Esophagus muscularis mucosa (tissue), 4 donors: ENCODE measurements around the gene WFDC12. TPM values are rescaled to one million over a fixed set of nuclear protein-coding genes. Genes with fewer than 3 reads are reported as not detected.
A peak's percentile ranks its signal among the peaks of the same experiment; 100 is the strongest.
"Not testable (repeated sequence)": the region's sequence is repeated elsewhere in the genome, so short reads cannot be mapped to it uniquely, and the experiment has no call there.

Experiments used
- DNase-seq: peaks from one replicate; pipeline ENCODE4 v3.0.0-alpha.2; 2017; ENCODE audit errors: extremely low spot score
- H3K27ac ChIP-seq, 4 donors: fragments of 200-600 bp; sonication (generic); replicated peaks in 1 of 4; 1 replicate in 3 of 4; 2 replicates in 1 of 4; pipeline ENCODE4 v1.5.1; 2016 to 2019; ENCODE audit warnings: mild to moderate bottlenecking in 1 of 4
- H3K27me3 ChIP-seq, 4 donors: fragments of 200-600 bp; sonication (generic); one replicate each; pipeline versions ENCODE4 v1.5.1 to v1.6.0; 2016 to 2019
- H3K36me3 ChIP-seq, 4 donors: fragments of 200-600 bp; sonication (generic); one replicate each; pipeline ENCODE4 v1.5.1; 2016 to 2019
- H3K4me1 ChIP-seq, 4 donors: fragments of 200-600 bp; sonication (generic); one replicate each; pipeline ENCODE4 v1.5.1; 2016 to 2019
- H3K4me3 ChIP-seq, 4 donors: fragments of 200-600 bp; sonication (generic); 1 replicate in 2 of 4; 2 replicates in 2 of 4; pipeline ENCODE4 v1.5.1; 2016 to 2019; ENCODE audit warnings: mild to moderate bottlenecking in 4 of 4, moderate library complexity in 1 of 4
- H3K9me3 ChIP-seq, 4 donors: fragments of 200-600 bp; sonication (generic); 1 replicate in 3 of 4; 2 replicates in 1 of 4; pipeline ENCODE4 v1.5.1; 2016 to 2019
- EP300 ChIP-seq: sonication (generic); formaldehyde crosslinking; IDR thresholded peaks from one replicate; pipeline ENCODE4 v1.6.1; 2017; ENCODE audit warnings: antibody characterized with exemption
- POLR2A ChIP-seq: fragments of 450-650 bp; IDR thresholded peaks from one replicate; pipeline ENCODE4 v1.6.1; 2017; ENCODE audit warnings: antibody characterized with exemption, moderate library complexity, mild to moderate bottlenecking, low read depth
- POLR2AphosphoS5 ChIP-seq, 2 donors: sonication (generic); formaldehyde crosslinking; IDR thresholded peaks; one replicate each; pipeline ENCODE4 v1.6.1; 2017; ENCODE audit warnings: antibody characterized with exemption in 2 of 2
- WGBS: methylation state at CpG from one replicate; pipeline ENCODE4 v1.1.5; 2018; 5-methylcytosine and 5-hydroxymethylcytosine counted together
- intact Hi-C: fragments of 100-400 bp; cut with DNase I; formaldehyde crosslinking; loops from one replicate; pipeline ENCODE4 v1.15.1; 2023
- total RNA-seq, 4 donors: library from RNA; depleted of rRNA; stranded (reverse); fragments of >200 nt; gene quantifications; one replicate each; pipeline versions ENCODE4 v1.1.0 to v1.2.1, GENCODE V29; 2016
- TF ChIP-seq, protein P1 (sequence below), 3 experiments: fragments of 200-600 bp in 2 of 3; fragments of 450-650 bp in 1 of 3; sonication (generic) in 2 of 3; IDR thresholded peaks; one replicate each; pipeline ENCODE4 v1.5.1; 2017 to 2019; ENCODE audit warnings: antibody characterized with exemption in 3 of 3, mild to moderate bottlenecking in 2 of 3, moderate library complexity in 1 of 3

The WFDC12 gene
- total RNA-seq, 4 donors from 2014 or later: not detected

DNA sequence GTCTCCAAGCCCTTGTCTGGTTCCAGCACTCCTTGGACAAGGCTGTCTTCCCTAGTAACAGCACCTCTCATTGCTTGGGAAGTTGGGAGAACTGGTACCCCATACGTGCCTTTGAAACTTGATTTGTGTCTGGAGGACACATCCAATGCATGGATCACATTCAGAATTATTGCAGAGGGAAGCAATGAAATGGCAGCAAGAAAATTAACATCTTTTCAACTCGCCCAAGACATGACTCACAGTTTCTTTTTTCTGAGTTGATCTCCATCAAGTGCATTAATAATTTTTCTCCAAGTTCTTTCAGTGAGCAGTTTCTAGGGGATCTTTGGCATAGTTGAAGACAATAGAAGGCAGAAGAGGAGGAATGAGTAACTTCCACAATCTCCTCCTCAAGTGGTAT is 28.1 kb upstream of the WFDC12 start:
- intact Hi-C loops: no loop called here
- no peaks in the 10 kb centered on the region for H3K9me3 ChIP-seq
- no peak overlapping the region for H3K27ac ChIP-seq
- H3K4me3 ChIP-seq: no peak overlapping the region
- DNase-seq: no peak
- H3K27me3 ChIP-seq: peaks cover 0 to 18% (median 0%) of the 10 kb centered on the region in 4 donors
- 68% methylated on average over 2 of the region's 2 CpGs for WGBS
- H3K4me1 ChIP-seq: no peaks in the 10 kb centered on the region
- no peaks in the 10 kb centered on the region for H3K36me3 ChIP-seq
- no peak for TF ChIP-seq EP300

DNA sequence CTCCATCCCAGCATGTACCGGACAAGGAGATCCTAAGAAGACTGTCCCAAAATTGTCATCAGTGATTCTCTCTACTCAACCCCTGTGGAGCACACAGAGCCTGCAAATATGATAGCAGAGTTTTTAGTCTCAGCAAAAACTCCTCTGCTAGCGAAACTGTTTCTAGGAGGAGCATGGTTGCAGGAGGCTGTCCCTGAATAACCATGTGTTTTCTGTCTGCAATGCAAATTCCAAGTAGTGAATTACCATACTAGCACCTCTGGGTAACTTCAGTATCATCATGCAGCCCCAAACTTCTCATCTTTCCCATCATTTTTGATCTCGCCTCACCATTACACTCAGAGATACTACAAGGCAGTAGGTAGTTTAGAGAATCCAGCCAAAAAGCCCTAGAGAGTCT is 24.8 kb upstream of the WFDC12 start:
- Histone ChIP-seq H3K27me3 (peaks cover 0 to 13% (median 0%) of the 10 kb centered on the region in 4 donors), H3K4me1 (no peaks in the 10 kb centered on the region), H3K9me3 (no peaks in the 10 kb centered on the region), H3K36me3 (no peaks in the 10 kb centered on the region), H3K27ac (no peak overlapping the region), H3K4me3 (no peak overlapping the region)
- DNase-seq: no peak
- TF ChIP-seq EP300 (no peak), POLR2AphosphoS5 (IDR thresholded peaks at IDR 0.05) (no peak), POLR2A (no peak)
- TF ChIP-seq, protein P1, sequence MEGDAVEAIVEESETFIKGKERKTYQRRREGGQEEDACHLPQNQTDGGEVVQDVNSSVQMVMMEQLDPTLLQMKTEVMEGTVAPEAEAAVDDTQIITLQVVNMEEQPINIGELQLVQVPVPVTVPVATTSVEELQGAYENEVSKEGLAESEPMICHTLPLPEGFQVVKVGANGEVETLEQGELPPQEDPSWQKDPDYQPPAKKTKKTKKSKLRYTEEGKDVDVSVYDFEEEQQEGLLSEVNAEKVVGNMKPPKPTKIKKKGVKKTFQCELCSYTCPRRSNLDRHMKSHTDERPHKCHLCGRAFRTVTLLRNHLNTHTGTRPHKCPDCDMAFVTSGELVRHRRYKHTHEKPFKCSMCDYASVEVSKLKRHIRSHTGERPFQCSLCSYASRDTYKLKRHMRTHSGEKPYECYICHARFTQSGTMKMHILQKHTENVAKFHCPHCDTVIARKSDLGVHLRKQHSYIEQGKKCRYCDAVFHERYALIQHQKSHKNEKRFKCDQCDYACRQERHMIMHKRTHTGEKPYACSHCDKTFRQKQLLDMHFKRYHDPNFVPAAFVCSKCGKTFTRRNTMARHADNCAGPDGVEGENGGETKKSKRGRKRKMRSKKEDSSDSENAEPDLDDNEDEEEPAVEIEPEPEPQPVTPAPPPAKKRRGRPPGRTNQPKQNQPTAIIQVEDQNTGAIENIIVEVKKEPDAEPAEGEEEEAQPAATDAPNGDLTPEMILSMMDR (IDR thresholded peaks at IDR 0.05): no peak
- 86% methylated on average over 3 of the region's 3 CpGs for WGBS
- intact Hi-C loops: no loop called here

DNA sequence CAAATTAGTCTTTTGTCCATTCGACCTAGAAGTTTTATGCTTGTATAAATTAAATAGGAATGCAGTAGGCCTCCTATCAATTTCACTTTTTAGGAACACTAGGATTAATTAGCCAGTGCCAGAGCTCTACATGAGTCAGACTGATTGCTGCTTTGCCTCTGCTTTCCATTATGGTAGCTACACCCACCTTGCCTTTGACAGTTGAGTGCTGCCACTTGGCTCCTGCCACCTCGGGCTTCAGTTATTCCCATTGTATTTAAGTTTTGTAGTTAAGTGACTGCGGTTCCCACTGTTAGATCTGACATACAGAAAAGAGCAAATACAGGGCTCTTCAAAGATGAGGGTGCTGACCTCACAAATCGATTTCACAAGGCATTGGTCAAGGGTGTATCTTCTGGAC is 16.6 kb upstream of the WFDC12 start:
- intact Hi-C loops: no loop called here
- no peaks in the 10 kb centered on the region for H3K9me3 ChIP-seq
- WGBS: 69% methylated on average over 4 of the region's 4 CpGs
- DNase-seq: no peak
- H3K4me3 ChIP-seq: no peak overlapping the region
- no peaks in the 10 kb centered on the region for H3K36me3 ChIP-seq
- H3K27ac ChIP-seq: no peak overlapping the region
- peaks cover 0 to 26% (median 0%) of the 10 kb centered on the region in 4 donors for H3K27me3 ChIP-seq
- TF ChIP-seq POLR2AphosphoS5 (IDR thresholded peaks at IDR 0.05) (no peak), POLR2A (no peak), EP300 (no peak)
- TF ChIP-seq, protein P1 (IDR thresholded peaks at IDR 0.05): no peak
- no peaks in the 10 kb centered on the region for H3K4me1 ChIP-seq

DNA sequence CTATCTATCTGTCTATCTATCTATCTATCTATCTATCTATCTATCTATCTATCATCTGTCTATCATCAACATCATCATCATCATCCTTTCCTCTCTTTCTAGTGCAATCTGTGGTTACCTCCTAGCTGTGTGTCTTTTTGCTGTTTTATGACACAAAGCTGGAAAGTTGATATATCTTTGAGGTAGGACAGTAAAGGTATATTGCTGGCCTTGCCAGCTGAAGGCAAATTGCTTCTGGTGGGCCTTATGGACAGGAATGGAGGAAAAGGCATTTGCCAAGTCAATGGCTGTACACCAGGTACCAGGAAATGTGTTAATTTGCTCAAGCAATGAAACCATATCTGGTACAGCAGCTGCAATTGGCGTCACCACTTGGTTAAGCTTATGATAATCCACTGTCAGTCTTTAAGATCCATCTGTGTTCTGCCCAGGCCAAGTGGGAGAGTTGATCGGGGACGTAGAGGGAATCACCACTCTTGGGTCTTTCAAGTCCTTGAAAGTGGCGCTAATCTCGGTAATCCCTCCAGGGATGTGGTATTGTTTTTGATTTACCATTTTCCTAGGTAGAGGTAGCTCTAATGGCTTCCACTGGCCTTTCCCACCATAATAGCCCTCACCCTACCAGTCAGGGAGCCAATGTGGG is 15.6 kb upstream of the WFDC12 start:
- intact Hi-C loops, H3K4me3 ChIP-seq, DNase-seq, H3K36me3 ChIP-seq, H3K9me3 ChIP-seq, H3K4me1 ChIP-seq, H3K27ac ChIP-seq: not testable (repeated sequence)
- peaks cover 0 to 35% (median 0%) of the 10 kb centered on the region in 4 donors for H3K27me3 ChIP-seq
- 97% methylated on average over 5 of the region's 5 CpGs for WGBS

DNA sequence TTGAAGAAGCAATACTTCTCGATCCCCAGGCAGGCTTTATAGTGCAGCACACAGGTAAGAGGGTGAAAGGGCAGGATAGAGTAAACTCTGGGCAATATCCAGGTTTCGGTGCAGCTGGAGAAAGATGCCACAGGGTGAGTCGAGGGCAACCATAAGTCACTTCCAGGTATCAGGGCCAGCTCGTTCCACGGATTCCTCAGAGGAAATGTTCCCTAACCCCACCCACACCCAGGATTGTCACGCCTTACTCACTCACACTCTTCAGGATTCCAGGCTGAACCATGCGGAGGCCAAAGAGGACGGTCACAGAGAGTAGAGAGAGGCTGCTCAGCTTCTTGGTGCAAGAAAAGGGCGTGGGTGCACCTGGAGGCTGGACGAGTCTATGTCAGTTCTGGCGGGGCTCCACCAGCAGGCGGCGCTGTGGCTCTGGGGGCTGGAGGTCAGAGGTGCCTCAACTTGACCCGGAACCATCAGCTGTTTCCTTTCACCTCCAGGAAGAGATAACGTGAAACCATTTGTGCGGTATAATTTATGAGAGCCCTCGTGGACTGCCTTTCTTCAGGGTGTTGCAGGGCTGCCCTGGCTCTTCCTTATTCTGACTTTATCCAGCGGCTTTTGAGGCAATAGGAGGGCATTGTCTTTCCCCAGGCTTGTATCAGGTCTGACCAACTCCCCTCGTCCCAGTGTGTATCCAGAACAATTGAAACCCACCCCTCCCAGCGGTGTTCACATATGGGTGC is 14.5 kb upstream of the WFDC12 start:
- intact Hi-C loops: no loop called here
- no peak overlapping the region for H3K4me3 ChIP-seq
- H3K27ac ChIP-seq: no peak overlapping the region
- DNase-seq: no peak
- no peak for TF ChIP-seq POLR2AphosphoS5 (IDR thresholded peaks at IDR 0.05)
- TF ChIP-seq POLR2A: no peak
- no peak for TF ChIP-seq EP300
- TF ChIP-seq, protein P1 (IDR thresholded peaks at IDR 0.05): peak in 2 of 3 experiments; percentile 31 to 40
- no peaks in the 10 kb centered on the region for H3K36me3 ChIP-seq
- peaks cover 0 to 35% (median 0%) of the 10 kb centered on the region in 4 donors for H3K27me3 ChIP-seq
- 44% methylated on average over 19 of the region's 20 CpGs for WGBS
- H3K9me3 ChIP-seq: peaks cover 0 to 6% (median 0%) of the 10 kb centered on the region in 4 donors
- no peaks in the 10 kb centered on the region for H3K4me1 ChIP-seq
